C4-2B (cell line): ENCODE data around the gene NPTN.

Experiments used
- ZFX ChIP-seq: fragments of 450-650 bp; IDR thresholded peaks from 2 replicates; pipeline ENCODE4 v1.6.1; 2017
- TF ChIP-seq, protein P1 (sequence below): fragments of 450-650 bp; conservative IDR thresholded peaks from 2 replicates; pipeline ENCODE4 v1.5.1; 2017; ENCODE audit warnings: mild to moderate bottlenecking

DNA sequence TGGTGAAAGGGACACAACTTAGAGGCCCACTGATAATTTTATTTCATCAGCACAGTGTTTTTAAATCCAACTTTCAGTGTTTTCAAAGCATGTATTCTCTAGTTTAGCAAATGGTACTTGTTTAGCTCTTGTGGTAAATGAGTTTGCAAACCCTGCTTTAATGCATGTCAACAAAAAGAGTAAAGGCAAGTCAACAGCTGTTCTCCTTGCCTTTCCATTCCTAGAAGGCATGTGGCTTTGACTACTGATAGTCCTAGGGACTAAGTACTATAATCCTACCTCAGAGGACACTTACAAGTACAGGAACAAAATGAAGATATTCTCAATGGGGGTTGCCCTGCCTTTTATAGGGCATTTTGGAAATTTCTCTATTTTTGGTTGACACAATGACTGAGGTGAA lies 13.1 kb downstream of the NPTN start:
- TF ChIP-seq, protein P1, sequence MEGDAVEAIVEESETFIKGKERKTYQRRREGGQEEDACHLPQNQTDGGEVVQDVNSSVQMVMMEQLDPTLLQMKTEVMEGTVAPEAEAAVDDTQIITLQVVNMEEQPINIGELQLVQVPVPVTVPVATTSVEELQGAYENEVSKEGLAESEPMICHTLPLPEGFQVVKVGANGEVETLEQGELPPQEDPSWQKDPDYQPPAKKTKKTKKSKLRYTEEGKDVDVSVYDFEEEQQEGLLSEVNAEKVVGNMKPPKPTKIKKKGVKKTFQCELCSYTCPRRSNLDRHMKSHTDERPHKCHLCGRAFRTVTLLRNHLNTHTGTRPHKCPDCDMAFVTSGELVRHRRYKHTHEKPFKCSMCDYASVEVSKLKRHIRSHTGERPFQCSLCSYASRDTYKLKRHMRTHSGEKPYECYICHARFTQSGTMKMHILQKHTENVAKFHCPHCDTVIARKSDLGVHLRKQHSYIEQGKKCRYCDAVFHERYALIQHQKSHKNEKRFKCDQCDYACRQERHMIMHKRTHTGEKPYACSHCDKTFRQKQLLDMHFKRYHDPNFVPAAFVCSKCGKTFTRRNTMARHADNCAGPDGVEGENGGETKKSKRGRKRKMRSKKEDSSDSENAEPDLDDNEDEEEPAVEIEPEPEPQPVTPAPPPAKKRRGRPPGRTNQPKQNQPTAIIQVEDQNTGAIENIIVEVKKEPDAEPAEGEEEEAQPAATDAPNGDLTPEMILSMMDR, result no peak
- no peak for TF ChIP-seq ZFX
